SK-N-MC (cell line): ENCODE measurements around the gene TMEM120B.

ENCODE experiments used
- DNase-seq: peaks from one replicate; pipeline ENCODE4 v3.0.0-alpha.2; 2011; ENCODE audit warnings: low read depth, low spot score
- H3K27ac ChIP-seq: fragments of 200-600 bp; sonication (generic); 2 replicates; pipeline ENCODE4 v1.5.1; 2016; ENCODE audit warnings: mixed run types
- H3K36me3 ChIP-seq: fragments of 200-600 bp; sonication (generic); 2 replicates; pipeline ENCODE4 v1.6.1; 2017; ENCODE audit warnings: antibody characterized with exemption, low read length, mixed read lengths; ENCODE audit not compliant: insufficient read depth
- H3K4me3 ChIP-seq: fragments of 200-600 bp; sonication (generic); 2 replicates; pipeline ENCODE4 v1.5.1; 2016
- H3K9ac ChIP-seq: fragments of 200-600 bp; sonication (generic); 2 replicates; pipeline ENCODE4 v1.8.0; 2017; ENCODE audit warnings: mixed run types, mixed read lengths; ENCODE audit not compliant: insufficient read length
- H3K9me3 ChIP-seq: fragments of 200-600 bp; sonication (generic); 2 replicates; pipeline ENCODE4 v1.6.1; 2017; ENCODE audit warnings: low read depth, mild to moderate bottlenecking, antibody characterized with exemption, low read length, moderate library complexity, mixed read lengths
- EZH2 ChIP-seq: fragments of 200-600 bp; sonication (generic); IDR thresholded peaks from one replicate; pipeline ENCODE4 v1.6.1; 2017; ENCODE audit warnings: antibody characterized with exemption
- FOXP2 ChIP-seq: optimal IDR thresholded peaks from 2 replicates; pipeline ENCODE3; 2011; ENCODE audit warnings: mild to moderate bottlenecking, moderate library complexity; ENCODE audit not compliant: insufficient read depth; ENCODE audit errors: extremely low read length, control extremely low read depth
- POLR2AphosphoS5 ChIP-seq: IDR thresholded peaks from 2 replicates; pipeline ENCODE4 v1.6.1; 2012; ENCODE audit warnings: mild to moderate bottlenecking, low read depth, low read length, borderline replicate concordance

Gene TMEM120B

GRCh38 chr12:121799156-121799841, 86.7 kb downstream of the TMEM120B start:
- Histone ChIP-seq H3K9ac (peak overlapping the region; percentile 94), H3K9me3 (no peaks in the 10 kb centered on the region), H3K36me3 (peaks cover 3% of the 10 kb centered on the region; the same call in 1 of the 2 replicates), H3K4me3 (peak overlapping the region; percentile 82), H3K27ac (peak overlapping the region; percentile 93)
- DNase-seq, result no peak
- TF ChIP-seq FOXP2, result peak; percentile 25
- TF ChIP-seq EZH2, result no peak

GRCh38 chr12:121799842-121800693, 87.5 kb downstream of the TMEM120B start:
- Histone ChIP-seq H3K9ac (peak overlapping the region; percentile 94), H3K27ac (peak overlapping the region; percentile 93), H3K9me3 (no peaks in the 10 kb centered on the region), H3K36me3 (peaks cover 3% of the 10 kb centered on the region; the same call in 1 of the 2 replicates), H3K4me3 (peak overlapping the region; percentile 82)
- TF ChIP-seq POLR2AphosphoS5, result peak; percentile 21; the same call in 1 of the 2 replicates
- TF ChIP-seq EZH2, result no peak
- DNase-seq, result no peak

GRCh38 chr12:121800694-121801594, 88.4 kb downstream of the TMEM120B start:
- no peaks in the 10 kb centered on the region for H3K9me3 ChIP-seq
- H3K9ac ChIP-seq, result peak overlapping the region; percentile 94
- TF ChIP-seq POLR2AphosphoS5, result no peak
- H3K4me3 ChIP-seq, result peak overlapping the region; percentile 82
- peaks cover 3% of the 10 kb centered on the region; the same call in 1 of the 2 replicates for H3K36me3 ChIP-seq
- no peak for DNase-seq
- peak overlapping the region; percentile 93 for H3K27ac ChIP-seq

GRCh38 chr12:121801595-121802484, 89.3 kb downstream of the TMEM120B start:
- TF ChIP-seq FOXP2 (no peak), POLR2AphosphoS5 (no peak), EZH2 (no peak)
- Histone ChIP-seq H3K36me3 (peaks cover 3% of the 10 kb centered on the region; the same call in 1 of the 2 replicates), H3K9me3 (no peaks in the 10 kb centered on the region), H3K4me3 (peak overlapping the region; percentile 74), H3K27ac (peak overlapping the region; percentile 93), H3K9ac (peak overlapping the region; percentile 94)
- DNase-seq, result no peak

GRCh38 chr12:121802485-121802842, 89.9 kb downstream of the TMEM120B start:
- Histone ChIP-seq H3K27ac (peak overlapping the region; percentile 93), H3K9me3 (no peaks in the 10 kb centered on the region), H3K36me3 (peaks cover 3% of the 10 kb centered on the region; the same call in 1 of the 2 replicates), H3K9ac (peak overlapping the region; percentile 94), H3K4me3 (peak overlapping the region; percentile 74)
- TF ChIP-seq FOXP2, result no peak
- no peak for TF ChIP-seq POLR2AphosphoS5
- TF ChIP-seq EZH2, result no peak
- DNase-seq, result no peak

GRCh38 chr12:121802843-121803698, 90.5 kb downstream of the TMEM120B start:
- Histone ChIP-seq H3K4me3 (peak overlapping the region; percentile 74), H3K9ac (peak overlapping the region; percentile 94), H3K36me3 (peaks cover 5% of the 10 kb centered on the region; the same call in 1 of the 2 replicates), H3K27ac (peak overlapping the region; percentile 93), H3K9me3 (no peaks in the 10 kb centered on the region)
- peak; percentile 94 for DNase-seq
- TF ChIP-seq EZH2 (no peak), POLR2AphosphoS5 (peak; percentile 94)
